K562 (cell line): Measurements from ENCODE around the gene GRIK3. TPM values are rescaled to one million over a fixed set of nuclear protein-coding genes. Genes with fewer than 3 reads are reported as not detected.
A peak's percentile ranks its signal among the peaks of the same experiment; 100 is the strongest.

Experiments used
- MIER1 ChIP-seq: fragments of 450-650 bp; IDR thresholded peaks from 2 replicates; pipeline ENCODE4 v1.6.1; 2016; ENCODE audit warnings: antibody characterized with exemption, mild to moderate bottlenecking, low read depth
- ZNF3 ChIP-seq: fragments of 250-450 bp; sonication (Bioruptor Pico); IDR thresholded peaks from 2 replicates; pipeline ENCODE4 v1.5.0; 2021; ENCODE audit warnings: mild to moderate bottlenecking, moderate library complexity
- polyA plus RNA-seq, 8 experiments: library from polyadenylated mRNA; depleted of rRNA in 4 of 8; stranded (reverse) in 5 of 8; unstranded in 3 of 8; fragments of >200 nt; fragmentation: Nextera tagmentation in 2 of 8; fragmentation: Illumina TruSeq in 1 of 8; extraction: Ambion mirVana in 2 of 8; extraction: Trizol in 1 of 8; gene quantifications; 2 replicates each; pipeline versions ENCODE4 v1.2.1 to v1.2.3, GENCODE V29; 2011 to 2014; ENCODE audit warnings: inconsistent platforms in 1 of 8, missing spikeins in 1 of 8
- total RNA-seq, 7 experiments: library from RNA; depleted of rRNA in 6 of 7; stranded (reverse); fragments of >200 nt in 6 of 7; fragmentation: Illumina TruSeq in 2 of 7; extraction: Trizol in 2 of 7; gene quantifications; 2 replicates each; pipeline versions ENCODE4 v1.2.1 to v1.2.3, GENCODE V29; 2011 to 2021; ENCODE audit warnings: low replicate concordance in 1 of 7
- TF ChIP-seq, protein P1 (sequence below): fragments of 450-650 bp; IDR thresholded peaks from 2 replicates; pipeline ENCODE4 v1.6.1; 2016; ENCODE audit warnings: mild to moderate bottlenecking, moderate library complexity
- TF ChIP-seq, protein P2 (sequence below): fragments of 200-600 bp; sonication (generic); IDR thresholded peaks from one replicate; pipeline ENCODE4 v1.6.1; 2012; ENCODE audit warnings: mild to moderate bottlenecking, low read depth, low read length, inconsistent platforms

The GRIK3 gene
- total and polyA plus RNA-seq, 9 of the 15 experiments (the other 6 are each of a cell fraction or from before 2014, with no cell fraction given): not detected

DNA sequence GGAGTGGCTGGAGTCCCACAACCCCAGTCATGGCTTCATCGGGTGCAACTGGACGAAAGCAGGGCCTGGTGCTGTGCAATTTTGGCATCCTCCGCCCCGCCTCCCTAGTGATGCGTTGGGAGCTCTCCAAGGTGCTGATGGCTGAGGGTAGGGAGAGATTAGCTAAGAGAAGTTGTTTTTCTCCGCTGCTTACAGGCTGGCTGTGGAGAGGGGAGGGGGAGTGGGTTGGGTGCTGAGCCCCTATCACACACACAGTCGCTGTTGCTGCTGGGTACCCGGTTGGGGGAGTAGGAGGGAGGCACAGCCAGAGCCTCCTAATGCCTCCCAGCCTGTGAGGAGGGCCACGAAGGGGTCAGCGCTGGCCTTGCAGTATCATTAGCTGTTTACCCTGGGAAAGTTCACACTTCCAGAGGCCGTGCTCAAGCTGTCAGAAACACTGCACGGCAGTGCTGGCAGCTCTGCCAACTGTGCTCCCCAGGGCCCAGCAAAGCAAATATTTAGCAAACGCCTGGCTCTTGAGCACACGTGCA, 110.0 kb downstream of the GRIK3 start (continued):
- TF ChIP-seq, protein P1, sequence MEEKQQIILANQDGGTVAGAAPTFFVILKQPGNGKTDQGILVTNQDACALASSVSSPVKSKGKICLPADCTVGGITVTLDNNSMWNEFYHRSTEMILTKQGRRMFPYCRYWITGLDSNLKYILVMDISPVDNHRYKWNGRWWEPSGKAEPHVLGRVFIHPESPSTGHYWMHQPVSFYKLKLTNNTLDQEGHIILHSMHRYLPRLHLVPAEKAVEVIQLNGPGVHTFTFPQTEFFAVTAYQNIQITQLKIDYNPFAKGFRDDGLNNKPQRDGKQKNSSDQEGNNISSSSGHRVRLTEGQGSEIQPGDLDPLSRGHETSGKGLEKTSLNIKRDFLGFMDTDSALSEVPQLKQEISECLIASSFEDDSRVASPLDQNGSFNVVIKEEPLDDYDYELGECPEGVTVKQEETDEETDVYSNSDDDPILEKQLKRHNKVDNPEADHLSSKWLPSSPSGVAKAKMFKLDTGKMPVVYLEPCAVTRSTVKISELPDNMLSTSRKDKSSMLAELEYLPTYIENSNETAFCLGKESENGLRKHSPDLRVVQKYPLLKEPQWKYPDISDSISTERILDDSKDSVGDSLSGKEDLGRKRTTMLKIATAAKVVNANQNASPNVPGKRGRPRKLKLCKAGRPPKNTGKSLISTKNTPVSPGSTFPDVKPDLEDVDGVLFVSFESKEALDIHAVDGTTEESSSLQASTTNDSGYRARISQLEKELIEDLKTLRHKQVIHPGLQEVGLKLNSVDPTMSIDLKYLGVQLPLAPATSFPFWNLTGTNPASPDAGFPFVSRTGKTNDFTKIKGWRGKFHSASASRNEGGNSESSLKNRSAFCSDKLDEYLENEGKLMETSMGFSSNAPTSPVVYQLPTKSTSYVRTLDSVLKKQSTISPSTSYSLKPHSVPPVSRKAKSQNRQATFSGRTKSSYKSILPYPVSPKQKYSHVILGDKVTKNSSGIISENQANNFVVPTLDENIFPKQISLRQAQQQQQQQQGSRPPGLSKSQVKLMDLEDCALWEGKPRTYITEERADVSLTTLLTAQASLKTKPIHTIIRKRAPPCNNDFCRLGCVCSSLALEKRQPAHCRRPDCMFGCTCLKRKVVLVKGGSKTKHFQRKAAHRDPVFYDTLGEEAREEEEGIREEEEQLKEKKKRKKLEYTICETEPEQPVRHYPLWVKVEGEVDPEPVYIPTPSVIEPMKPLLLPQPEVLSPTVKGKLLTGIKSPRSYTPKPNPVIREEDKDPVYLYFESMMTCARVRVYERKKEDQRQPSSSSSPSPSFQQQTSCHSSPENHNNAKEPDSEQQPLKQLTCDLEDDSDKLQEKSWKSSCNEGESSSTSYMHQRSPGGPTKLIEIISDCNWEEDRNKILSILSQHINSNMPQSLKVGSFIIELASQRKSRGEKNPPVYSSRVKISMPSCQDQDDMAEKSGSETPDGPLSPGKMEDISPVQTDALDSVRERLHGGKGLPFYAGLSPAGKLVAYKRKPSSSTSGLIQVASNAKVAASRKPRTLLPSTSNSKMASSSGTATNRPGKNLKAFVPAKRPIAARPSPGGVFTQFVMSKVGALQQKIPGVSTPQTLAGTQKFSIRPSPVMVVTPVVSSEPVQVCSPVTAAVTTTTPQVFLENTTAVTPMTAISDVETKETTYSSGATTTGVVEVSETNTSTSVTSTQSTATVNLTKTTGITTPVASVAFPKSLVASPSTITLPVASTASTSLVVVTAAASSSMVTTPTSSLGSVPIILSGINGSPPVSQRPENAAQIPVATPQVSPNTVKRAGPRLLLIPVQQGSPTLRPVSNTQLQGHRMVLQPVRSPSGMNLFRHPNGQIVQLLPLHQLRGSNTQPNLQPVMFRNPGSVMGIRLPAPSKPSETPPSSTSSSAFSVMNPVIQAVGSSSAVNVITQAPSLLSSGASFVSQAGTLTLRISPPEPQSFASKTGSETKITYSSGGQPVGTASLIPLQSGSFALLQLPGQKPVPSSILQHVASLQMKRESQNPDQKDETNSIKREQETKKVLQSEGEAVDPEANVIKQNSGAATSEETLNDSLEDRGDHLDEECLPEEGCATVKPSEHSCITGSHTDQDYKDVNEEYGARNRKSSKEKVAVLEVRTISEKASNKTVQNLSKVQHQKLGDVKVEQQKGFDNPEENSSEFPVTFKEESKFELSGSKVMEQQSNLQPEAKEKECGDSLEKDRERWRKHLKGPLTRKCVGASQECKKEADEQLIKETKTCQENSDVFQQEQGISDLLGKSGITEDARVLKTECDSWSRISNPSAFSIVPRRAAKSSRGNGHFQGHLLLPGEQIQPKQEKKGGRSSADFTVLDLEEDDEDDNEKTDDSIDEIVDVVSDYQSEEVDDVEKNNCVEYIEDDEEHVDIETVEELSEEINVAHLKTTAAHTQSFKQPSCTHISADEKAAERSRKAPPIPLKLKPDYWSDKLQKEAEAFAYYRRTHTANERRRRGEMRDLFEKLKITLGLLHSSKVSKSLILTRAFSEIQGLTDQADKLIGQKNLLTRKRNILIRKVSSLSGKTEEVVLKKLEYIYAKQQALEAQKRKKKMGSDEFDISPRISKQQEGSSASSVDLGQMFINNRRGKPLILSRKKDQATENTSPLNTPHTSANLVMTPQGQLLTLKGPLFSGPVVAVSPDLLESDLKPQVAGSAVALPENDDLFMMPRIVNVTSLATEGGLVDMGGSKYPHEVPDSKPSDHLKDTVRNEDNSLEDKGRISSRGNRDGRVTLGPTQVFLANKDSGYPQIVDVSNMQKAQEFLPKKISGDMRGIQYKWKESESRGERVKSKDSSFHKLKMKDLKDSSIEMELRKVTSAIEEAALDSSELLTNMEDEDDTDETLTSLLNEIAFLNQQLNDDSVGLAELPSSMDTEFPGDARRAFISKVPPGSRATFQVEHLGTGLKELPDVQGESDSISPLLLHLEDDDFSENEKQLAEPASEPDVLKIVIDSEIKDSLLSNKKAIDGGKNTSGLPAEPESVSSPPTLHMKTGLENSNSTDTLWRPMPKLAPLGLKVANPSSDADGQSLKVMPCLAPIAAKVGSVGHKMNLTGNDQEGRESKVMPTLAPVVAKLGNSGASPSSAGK: no peak
- TF ChIP-seq, protein P2, sequence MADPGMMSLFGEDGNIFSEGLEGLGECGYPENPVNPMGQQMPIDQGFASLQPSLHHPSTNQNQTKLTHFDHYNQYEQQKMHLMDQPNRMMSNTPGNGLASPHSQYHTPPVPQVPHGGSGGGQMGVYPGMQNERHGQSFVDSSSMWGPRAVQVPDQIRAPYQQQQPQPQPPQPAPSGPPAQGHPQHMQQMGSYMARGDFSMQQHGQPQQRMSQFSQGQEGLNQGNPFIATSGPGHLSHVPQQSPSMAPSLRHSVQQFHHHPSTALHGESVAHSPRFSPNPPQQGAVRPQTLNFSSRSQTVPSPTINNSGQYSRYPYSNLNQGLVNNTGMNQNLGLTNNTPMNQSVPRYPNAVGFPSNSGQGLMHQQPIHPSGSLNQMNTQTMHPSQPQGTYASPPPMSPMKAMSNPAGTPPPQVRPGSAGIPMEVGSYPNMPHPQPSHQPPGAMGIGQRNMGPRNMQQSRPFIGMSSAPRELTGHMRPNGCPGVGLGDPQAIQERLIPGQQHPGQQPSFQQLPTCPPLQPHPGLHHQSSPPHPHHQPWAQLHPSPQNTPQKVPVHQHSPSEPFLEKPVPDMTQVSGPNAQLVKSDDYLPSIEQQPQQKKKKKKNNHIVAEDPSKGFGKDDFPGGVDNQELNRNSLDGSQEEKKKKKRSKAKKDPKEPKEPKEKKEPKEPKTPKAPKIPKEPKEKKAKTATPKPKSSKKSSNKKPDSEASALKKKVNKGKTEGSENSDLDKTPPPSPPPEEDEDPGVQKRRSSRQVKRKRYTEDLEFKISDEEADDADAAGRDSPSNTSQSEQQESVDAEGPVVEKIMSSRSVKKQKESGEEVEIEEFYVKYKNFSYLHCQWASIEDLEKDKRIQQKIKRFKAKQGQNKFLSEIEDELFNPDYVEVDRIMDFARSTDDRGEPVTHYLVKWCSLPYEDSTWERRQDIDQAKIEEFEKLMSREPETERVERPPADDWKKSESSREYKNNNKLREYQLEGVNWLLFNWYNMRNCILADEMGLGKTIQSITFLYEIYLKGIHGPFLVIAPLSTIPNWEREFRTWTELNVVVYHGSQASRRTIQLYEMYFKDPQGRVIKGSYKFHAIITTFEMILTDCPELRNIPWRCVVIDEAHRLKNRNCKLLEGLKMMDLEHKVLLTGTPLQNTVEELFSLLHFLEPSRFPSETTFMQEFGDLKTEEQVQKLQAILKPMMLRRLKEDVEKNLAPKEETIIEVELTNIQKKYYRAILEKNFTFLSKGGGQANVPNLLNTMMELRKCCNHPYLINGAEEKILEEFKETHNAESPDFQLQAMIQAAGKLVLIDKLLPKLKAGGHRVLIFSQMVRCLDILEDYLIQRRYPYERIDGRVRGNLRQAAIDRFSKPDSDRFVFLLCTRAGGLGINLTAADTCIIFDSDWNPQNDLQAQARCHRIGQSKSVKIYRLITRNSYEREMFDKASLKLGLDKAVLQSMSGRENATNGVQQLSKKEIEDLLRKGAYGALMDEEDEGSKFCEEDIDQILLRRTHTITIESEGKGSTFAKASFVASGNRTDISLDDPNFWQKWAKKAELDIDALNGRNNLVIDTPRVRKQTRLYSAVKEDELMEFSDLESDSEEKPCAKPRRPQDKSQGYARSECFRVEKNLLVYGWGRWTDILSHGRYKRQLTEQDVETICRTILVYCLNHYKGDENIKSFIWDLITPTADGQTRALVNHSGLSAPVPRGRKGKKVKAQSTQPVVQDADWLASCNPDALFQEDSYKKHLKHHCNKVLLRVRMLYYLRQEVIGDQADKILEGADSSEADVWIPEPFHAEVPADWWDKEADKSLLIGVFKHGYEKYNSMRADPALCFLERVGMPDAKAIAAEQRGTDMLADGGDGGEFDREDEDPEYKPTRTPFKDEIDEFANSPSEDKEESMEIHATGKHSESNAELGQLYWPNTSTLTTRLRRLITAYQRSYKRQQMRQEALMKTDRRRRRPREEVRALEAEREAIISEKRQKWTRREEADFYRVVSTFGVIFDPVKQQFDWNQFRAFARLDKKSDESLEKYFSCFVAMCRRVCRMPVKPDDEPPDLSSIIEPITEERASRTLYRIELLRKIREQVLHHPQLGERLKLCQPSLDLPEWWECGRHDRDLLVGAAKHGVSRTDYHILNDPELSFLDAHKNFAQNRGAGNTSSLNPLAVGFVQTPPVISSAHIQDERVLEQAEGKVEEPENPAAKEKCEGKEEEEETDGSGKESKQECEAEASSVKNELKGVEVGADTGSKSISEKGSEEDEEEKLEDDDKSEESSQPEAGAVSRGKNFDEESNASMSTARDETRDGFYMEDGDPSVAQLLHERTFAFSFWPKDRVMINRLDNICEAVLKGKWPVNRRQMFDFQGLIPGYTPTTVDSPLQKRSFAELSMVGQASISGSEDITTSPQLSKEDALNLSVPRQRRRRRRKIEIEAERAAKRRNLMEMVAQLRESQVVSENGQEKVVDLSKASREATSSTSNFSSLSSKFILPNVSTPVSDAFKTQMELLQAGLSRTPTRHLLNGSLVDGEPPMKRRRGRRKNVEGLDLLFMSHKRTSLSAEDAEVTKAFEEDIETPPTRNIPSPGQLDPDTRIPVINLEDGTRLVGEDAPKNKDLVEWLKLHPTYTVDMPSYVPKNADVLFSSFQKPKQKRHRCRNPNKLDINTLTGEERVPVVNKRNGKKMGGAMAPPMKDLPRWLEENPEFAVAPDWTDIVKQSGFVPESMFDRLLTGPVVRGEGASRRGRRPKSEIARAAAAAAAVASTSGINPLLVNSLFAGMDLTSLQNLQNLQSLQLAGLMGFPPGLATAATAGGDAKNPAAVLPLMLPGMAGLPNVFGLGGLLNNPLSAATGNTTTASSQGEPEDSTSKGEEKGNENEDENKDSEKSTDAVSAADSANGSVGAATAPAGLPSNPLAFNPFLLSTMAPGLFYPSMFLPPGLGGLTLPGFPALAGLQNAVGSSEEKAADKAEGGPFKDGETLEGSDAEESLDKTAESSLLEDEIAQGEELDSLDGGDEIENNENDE: no peak
- no peak for TF ChIP-seq ZNF3 (CRISPR knock-in tag)
- peak; percentile 93 for TF ChIP-seq MIER1
